GM21360 (cell line): ENCODE results near the gene OPA3.

Experiments used
- ATAC-seq: cut with Tn5 transposase; IDR thresholded peaks from one replicate; pipeline ENCODE4 v1.9.1; 2021; ENCODE audit warnings: mild to moderate bottlenecking, moderate library complexity; ENCODE audit not compliant: unreplicated experiment

Gene OPA3

GRCh38 chr19:45484273-45484945, 100.2 kb downstream of the OPA3 start:
- no peak for ATAC-seq

- ATAC-seq = no peak
These were observed 101.6 kb downstream of the OPA3 start for GRCh38 chr19:45483033-45483432.

GRCh38 chr19:45478454-45479238, 106.0 kb downstream of the OPA3 start:
- ATAC-seq = peak; percentile 70

GRCh38 chr19:45477713-45478453, 106.7 kb downstream of the OPA3 start:
- ATAC-seq = no peak
